ENCODE data around the gene ZFP1. TPM values are rescaled to one million over a fixed set of nuclear protein-coding genes. Genes with fewer than 3 reads are reported as not detected.
A peak's percentile ranks its signal among the peaks of the same experiment; 100 is the strongest.

The ZFP1 gene
- total and polyA plus RNA-seq, 7 experiments from 2014 or later = 8.6 to 22.5 (median 10.5) TPM

DNA sequence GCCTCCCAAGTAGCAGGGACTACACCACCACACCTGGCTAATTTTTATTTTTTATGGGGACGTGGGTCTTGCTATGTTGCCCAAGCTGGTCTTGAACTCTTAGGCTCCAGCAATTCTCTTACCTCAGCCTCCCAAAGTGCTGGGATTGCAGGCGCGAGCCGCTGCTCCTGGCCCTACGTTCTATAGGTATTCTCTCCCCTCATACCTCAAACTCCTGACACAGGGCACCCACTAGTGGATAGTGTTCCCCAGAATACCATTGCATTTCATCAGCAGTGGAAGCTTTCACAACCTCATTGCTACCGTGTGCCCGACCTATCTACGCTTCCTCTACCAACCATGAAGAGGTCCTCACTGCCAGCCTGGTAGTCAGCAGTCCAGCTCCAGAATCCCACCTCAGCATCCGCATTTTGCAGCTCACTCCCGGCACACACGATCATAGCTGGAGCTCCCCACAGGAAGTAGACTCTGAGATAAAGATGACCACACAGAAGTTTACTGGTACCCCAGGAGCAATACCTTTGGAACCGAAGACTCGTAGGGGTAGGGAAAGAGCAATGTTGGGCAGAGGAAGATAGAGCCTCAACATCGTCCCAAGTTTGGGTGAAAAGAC lies 49.3 kb downstream of the ZFP1 start:
- no peaks in the 10 kb centered on the region for H3K36me3 Mint-ChIP-seq
- Histone ChIP-seq H3K4me1 (ENCODE audit: control insufficient read depth in 2 of 2, insufficient read depth in 2 of 2, low read length in 2 of 2) (peaks cover 0 to 14% of the 10 kb centered on the region in 2 donors), H3K36me3 (ENCODE audit: control insufficient read depth in 2 of 3, insufficient read depth in 3 of 3, low read length in 3 of 3) (no peaks in the 10 kb centered on the region), H3K9me3 (ENCODE audit: control insufficient read depth in 2 of 3, low read length in 3 of 3) (no peaks in the 10 kb centered on the region), H3K27ac (ENCODE audit: low read depth, low read length) (no peak overlapping the region), H3K4me3 (ENCODE audit: low read length) (no peak overlapping the region), H3K27me3 (ENCODE audit: control insufficient read depth in 2 of 2, insufficient read depth in 2 of 2, low read length in 2 of 2) (peaks cover 0 to 3% of the 10 kb centered on the region in 2 donors)
- H3K9me3 Mint-ChIP-seq = no peaks in the 10 kb centered on the region
- no peak overlapping the region for H3K4me3 Mint-ChIP-seq
- intact Hi-C loops (cut with micrococcal nuclease) = loop anchor here (5.0 kb wide), 2 partner anchors 35 to 370 kb away; partner anchors contain the start of gene GABARAPL2 (in 1 of the 2)
- ATAC-seq (no peak), DNase-seq (no peak)
- POLR2A ChIA-PET = no interaction called here
- H3K27ac Mint-ChIP-seq = no peak overlapping the region
- H3K4me1 Mint-ChIP-seq = peaks cover 10 to 29% (median 22%) of the 10 kb centered on the region in 7 donors
- CTCF ChIA-PET = interaction anchor here (0.7 to 1.9 kb wide), 5 partner anchors 36 to 206 kb away, joined by 3 to 4 read pairs (median 3); no protein-coding TSS in a partner anchor
- peaks cover 12 to 27% (median 14%) of the 10 kb centered on the region in 5 donors for H3K27me3 Mint-ChIP-seq

DNA sequence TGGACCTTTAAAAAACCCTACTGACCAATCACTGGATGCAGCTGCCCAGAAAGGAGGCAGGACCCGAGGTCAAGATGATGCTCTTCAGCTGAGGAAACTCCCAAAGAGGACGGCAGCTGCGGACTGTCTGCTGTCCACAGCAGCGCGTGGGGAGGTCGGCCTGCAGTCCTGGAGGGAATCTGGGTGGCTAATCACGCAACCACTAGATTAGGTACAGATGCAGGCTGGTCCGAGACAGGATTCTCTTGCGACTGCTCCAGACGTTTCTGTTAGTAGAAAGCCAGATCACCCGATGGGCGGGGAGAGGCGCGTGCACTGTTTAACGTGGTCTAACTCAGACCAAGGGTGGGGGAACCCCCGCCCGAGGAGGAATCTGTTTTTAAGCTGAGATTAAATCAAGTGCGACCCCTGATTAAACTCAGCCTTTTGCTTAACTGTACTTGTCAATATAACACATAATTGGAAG lies 49.8 kb downstream of the ZFP1 start:
- ChIA-PET CTCF (interaction anchor here (0.9 to 2.8 kb wide), 7 partner anchors 35 to 273 kb away, joined by 3 to 18 read pairs (median 4); no protein-coding TSS in a partner anchor), POLR2A (interaction anchor here (1.1 kb wide), 1 partner anchor 36 kb away, joined by 3 read pairs; no protein-coding TSS in a partner anchor)
- no peaks in the 10 kb centered on the region for H3K9me3 ChIP-seq (ENCODE audit: control insufficient read depth in 2 of 3, low read length in 3 of 3)
- ATAC-seq (no peak), DNase-seq (no peak)
- H3K9me3 Mint-ChIP-seq = no peaks in the 10 kb centered on the region
- peaks cover 12 to 24% (median 14%) of the 10 kb centered on the region in 5 donors for H3K27me3 Mint-ChIP-seq
- H3K27ac Mint-ChIP-seq = no peak overlapping the region
- no peaks in the 10 kb centered on the region for H3K36me3 Mint-ChIP-seq
- no peak overlapping the region for H3K4me3 Mint-ChIP-seq
- no peaks in the 10 kb centered on the region for H3K36me3 ChIP-seq (ENCODE audit: control insufficient read depth in 2 of 3, insufficient read depth in 3 of 3, low read length in 3 of 3)
- no peak overlapping the region for H3K4me3 ChIP-seq (ENCODE audit: low read length)
- H3K4me1 ChIP-seq (ENCODE audit: control insufficient read depth in 2 of 2, insufficient read depth in 2 of 2, low read length in 2 of 2) = peaks cover 0 to 14% of the 10 kb centered on the region in 2 donors
- no peak overlapping the region for H3K27ac ChIP-seq (ENCODE audit: low read depth, low read length)
- H3K4me1 Mint-ChIP-seq = peaks cover 10 to 29% (median 22%) of the 10 kb centered on the region in 7 donors
- peaks cover 0 to 3% of the 10 kb centered on the region in 2 donors for H3K27me3 ChIP-seq (ENCODE audit: control insufficient read depth in 2 of 2, insufficient read depth in 2 of 2, low read length in 2 of 2)
- intact Hi-C loops (cut with micrococcal nuclease) = loop anchor here (5.0 kb wide), 2 partner anchors 34 to 369 kb away; partner anchors contain the start of gene GABARAPL2 (in 1 of the 2)

DNA sequence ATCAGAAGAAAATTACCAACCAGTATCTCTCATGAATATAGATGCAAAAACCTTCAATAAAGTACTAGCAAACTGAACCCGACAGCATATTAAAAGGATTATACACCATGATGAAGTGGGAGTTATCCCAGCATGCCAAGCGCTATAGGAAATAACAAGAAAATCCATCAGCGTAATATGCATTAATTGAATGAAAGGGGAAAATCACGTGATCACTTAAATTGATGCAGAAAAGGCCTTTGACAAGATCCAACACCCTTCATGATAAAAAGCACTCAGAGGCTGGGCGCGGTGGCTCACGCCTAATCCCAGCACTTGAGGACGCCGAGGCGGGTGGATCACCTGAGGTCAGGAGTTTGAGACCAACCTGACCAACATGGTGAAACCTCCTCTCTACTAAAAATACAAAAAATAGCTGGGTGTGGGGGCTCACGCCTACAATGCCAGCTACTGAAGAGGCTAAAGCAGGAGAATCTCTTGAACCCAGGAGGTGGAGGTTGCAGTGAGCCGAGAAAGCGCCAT lies 53.8 kb downstream of the ZFP1 start:
- peaks cover 10 to 29% (median 22%) of the 10 kb centered on the region in 7 donors for H3K4me1 Mint-ChIP-seq
- H3K36me3 Mint-ChIP-seq = no peaks in the 10 kb centered on the region
- peaks cover 12 to 18% (median 14%) of the 10 kb centered on the region in 5 donors for H3K27me3 Mint-ChIP-seq
- peak overlapping the region in 7 of 9 donors; percentile 9 to 93 (median 54) for H3K27ac Mint-ChIP-seq
- Histone ChIP-seq H3K4me1 (ENCODE audit: control insufficient read depth in 2 of 2, insufficient read depth in 2 of 2, low read length in 2 of 2) (peaks cover 0 to 14% of the 10 kb centered on the region in 2 donors), H3K36me3 (ENCODE audit: control insufficient read depth in 2 of 3, insufficient read depth in 3 of 3, low read length in 3 of 3) (no peaks in the 10 kb centered on the region), H3K27ac (ENCODE audit: low read depth, low read length) (no peak overlapping the region), H3K9me3 (ENCODE audit: control insufficient read depth in 2 of 3, low read length in 3 of 3) (no peaks in the 10 kb centered on the region), H3K27me3 (ENCODE audit: control insufficient read depth in 2 of 2, insufficient read depth in 2 of 2, low read length in 2 of 2) (no peaks in the 10 kb centered on the region), H3K4me3 (ENCODE audit: low read length) (no peak overlapping the region)
- intact Hi-C loops (cut with micrococcal nuclease) = loop anchor here (2.0 kb wide), 1 partner anchor 19 kb away; no protein-coding TSS in a partner anchor
- POLR2A ChIA-PET = interaction anchor here (1.0 kb wide), 1 partner anchor 18 kb away, joined by 7 read pairs; no protein-coding TSS in a partner anchor
- no peaks in the 10 kb centered on the region for H3K9me3 Mint-ChIP-seq
- CTCF ChIA-PET = interaction anchor here (0.6 to 1.5 kb wide), 2 partner anchors 17 to 31 kb away, joined by 4 to 10 read pairs; no protein-coding TSS in a partner anchor
- no peak for ATAC-seq
- no peak overlapping the region for H3K4me3 Mint-ChIP-seq
- DNase-seq = no peak

DNA sequence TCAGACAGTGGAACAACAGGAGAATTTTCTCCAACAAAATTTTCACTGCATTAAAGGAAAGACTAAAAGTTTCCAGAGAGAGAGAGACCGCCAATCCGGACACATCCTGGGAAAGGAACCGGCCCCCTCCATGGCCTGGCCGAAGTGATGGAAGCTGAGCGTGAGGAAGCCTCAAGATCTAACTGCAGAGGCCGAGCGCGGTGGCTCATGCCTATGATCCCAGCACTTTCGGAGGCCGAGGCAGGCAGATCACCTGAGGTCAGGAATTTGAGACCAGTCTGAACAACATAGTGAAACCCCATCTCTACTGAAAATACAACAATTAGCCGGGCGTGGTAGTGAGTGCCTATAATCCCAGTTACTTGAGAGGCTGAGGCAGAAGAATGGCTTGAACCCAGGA lies 54.8 kb downstream of the ZFP1 start:
- Histone ChIP-seq H3K9me3 (ENCODE audit: control insufficient read depth in 2 of 3, low read length in 3 of 3) (no peaks in the 10 kb centered on the region), H3K36me3 (ENCODE audit: control insufficient read depth in 2 of 3, insufficient read depth in 3 of 3, low read length in 3 of 3) (no peaks in the 10 kb centered on the region), H3K27me3 (ENCODE audit: control insufficient read depth in 2 of 2, insufficient read depth in 2 of 2, low read length in 2 of 2) (no peaks in the 10 kb centered on the region), H3K4me1 (ENCODE audit: control insufficient read depth in 2 of 2, insufficient read depth in 2 of 2, low read length in 2 of 2) (peaks cover 0 to 14% of the 10 kb centered on the region in 2 donors), H3K4me3 (ENCODE audit: low read length) (no peak overlapping the region), H3K27ac (ENCODE audit: low read depth, low read length) (no peak overlapping the region)
- H3K4me1 Mint-ChIP-seq = peaks cover 7 to 29% (median 22%) of the 10 kb centered on the region in 7 donors
- ChIA-PET POLR2A (no interaction called here), CTCF (no interaction called here)
- H3K9me3 Mint-ChIP-seq = no peaks in the 10 kb centered on the region
- H3K36me3 Mint-ChIP-seq = no peaks in the 10 kb centered on the region
- H3K27ac Mint-ChIP-seq = peak overlapping the region in 1 of 9 donors; percentile 3
- no peak overlapping the region for H3K4me3 Mint-ChIP-seq
- DNase-seq (no peak), ATAC-seq (no peak)
- H3K27me3 Mint-ChIP-seq = peaks cover 4 to 13% (median 6%) of the 10 kb centered on the region in 5 donors
- intact Hi-C loops (cut with micrococcal nuclease) = loop anchor here (2.0 kb wide), 1 partner anchor 18 kb away; no protein-coding TSS in a partner anchor

DNA sequence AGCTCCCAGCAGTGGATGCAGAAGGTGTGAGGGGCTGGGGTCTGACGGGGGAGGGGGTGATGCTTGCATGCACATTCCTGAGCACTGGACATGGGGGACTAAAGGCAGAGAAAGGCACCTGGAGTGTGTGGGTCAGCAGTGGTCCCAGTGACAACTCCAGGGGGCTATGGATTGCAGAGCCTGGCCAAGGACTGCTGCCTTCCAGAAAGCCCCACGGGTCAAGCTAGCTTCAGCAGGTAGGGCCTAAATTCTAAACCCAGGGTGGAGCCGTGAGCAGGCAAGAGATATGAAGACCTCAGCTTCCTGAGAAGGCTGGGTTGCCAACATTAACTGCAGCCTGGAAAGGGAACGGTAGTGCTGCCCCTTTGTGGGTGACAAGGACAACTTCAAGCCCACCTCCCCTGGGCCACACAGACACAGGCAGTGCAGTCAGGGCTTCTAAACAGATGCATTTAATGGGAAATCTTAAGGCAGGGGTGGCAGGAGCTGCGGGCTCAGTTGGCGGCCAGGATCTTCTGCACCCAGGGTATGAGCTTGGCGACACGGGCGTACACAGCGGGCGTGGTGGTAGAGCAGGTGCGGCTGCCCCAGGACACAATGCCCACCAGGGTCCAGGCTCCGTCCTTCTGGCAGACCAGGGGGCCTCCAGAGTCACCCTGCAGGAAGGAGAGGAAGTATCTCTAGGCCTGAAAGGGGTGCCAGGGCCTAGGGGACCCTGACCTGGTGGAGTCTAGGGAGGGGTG lies 55.5 kb downstream of the ZFP1 start:
- POLR2A ChIA-PET = no interaction called here
- H3K36me3 ChIP-seq (ENCODE audit: control insufficient read depth in 2 of 3, insufficient read depth in 3 of 3, low read length in 3 of 3) = no peaks in the 10 kb centered on the region
- Mint-ChIP-seq H3K4me1 (peaks cover 7 to 29% (median 22%) of the 10 kb centered on the region in 7 donors), H3K4me3 (no peak overlapping the region), H3K9me3 (no peaks in the 10 kb centered on the region), H3K36me3 (no peaks in the 10 kb centered on the region), H3K27me3 (peaks cover 0 to 9% (median 0%) of the 10 kb centered on the region in 5 donors), H3K27ac (peak overlapping the region in 1 of 9 donors; percentile 38)
- CTCF ChIA-PET = no interaction called here
- H3K4me1 ChIP-seq (ENCODE audit: control insufficient read depth in 2 of 2, insufficient read depth in 2 of 2, low read length in 2 of 2) = peaks cover 0 to 14% of the 10 kb centered on the region in 2 donors
- intact Hi-C loops (cut with micrococcal nuclease) = loop anchor here (2.0 kb wide), 1 partner anchor 17 kb away; no protein-coding TSS in a partner anchor
- H3K27ac ChIP-seq (ENCODE audit: low read depth, low read length) = no peak overlapping the region
- H3K9me3 ChIP-seq (ENCODE audit: control insufficient read depth in 2 of 3, low read length in 3 of 3) = no peaks in the 10 kb centered on the region
- H3K4me3 ChIP-seq (ENCODE audit: low read length) = no peak overlapping the region
- no peak for DNase-seq
- no peaks in the 10 kb centered on the region for H3K27me3 ChIP-seq (ENCODE audit: control insufficient read depth in 2 of 2, insufficient read depth in 2 of 2, low read length in 2 of 2)
- ATAC-seq = no peak

DNA sequence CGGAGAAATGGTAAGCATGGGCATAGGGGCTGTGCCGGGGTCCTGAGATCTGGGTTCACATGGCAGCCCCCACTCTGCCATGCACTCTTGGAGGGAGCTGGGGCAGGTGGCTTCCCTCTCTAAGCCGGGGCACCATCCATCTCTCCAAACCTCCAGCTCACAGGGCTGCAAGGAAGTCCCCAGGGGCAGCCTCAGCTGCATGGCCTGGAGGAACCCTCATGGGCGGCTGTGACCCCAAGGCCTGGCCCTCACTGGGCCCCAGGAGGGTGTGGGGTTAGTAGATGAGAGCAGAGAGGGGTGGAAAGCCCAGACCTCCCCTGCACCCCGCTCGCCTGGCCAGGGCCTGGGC lies 56.1 kb downstream of the ZFP1 start:
- no peaks in the 10 kb centered on the region for H3K9me3 Mint-ChIP-seq
- intact Hi-C loops (cut with micrococcal nuclease) = no loop called here
- DNase-seq = no peak
- no peaks in the 10 kb centered on the region for H3K36me3 ChIP-seq (ENCODE audit: control insufficient read depth in 2 of 3, insufficient read depth in 3 of 3, low read length in 3 of 3)
- no peak overlapping the region for H3K4me3 Mint-ChIP-seq
- H3K27ac ChIP-seq (ENCODE audit: low read depth, low read length) = no peak overlapping the region
- POLR2A ChIA-PET = no interaction called here
- no peak overlapping the region for H3K4me3 ChIP-seq (ENCODE audit: low read length)
- peaks cover 0 to 7% (median 0%) of the 10 kb centered on the region in 5 donors for H3K27me3 Mint-ChIP-seq
- no peak for ATAC-seq
- CTCF ChIA-PET = no interaction called here
- no peaks in the 10 kb centered on the region for H3K9me3 ChIP-seq (ENCODE audit: control insufficient read depth in 2 of 3, low read length in 3 of 3)
- H3K36me3 Mint-ChIP-seq = no peaks in the 10 kb centered on the region
- H3K4me1 ChIP-seq (ENCODE audit: control insufficient read depth in 2 of 2, insufficient read depth in 2 of 2, low read length in 2 of 2) = peaks cover 0 to 14% of the 10 kb centered on the region in 2 donors
- no peaks in the 10 kb centered on the region for H3K27me3 ChIP-seq (ENCODE audit: control insufficient read depth in 2 of 2, insufficient read depth in 2 of 2, low read length in 2 of 2)
- peaks cover 6 to 28% (median 20%) of the 10 kb centered on the region in 7 donors for H3K4me1 Mint-ChIP-seq
- no peak overlapping the region for H3K27ac Mint-ChIP-seq
